NK-92 treated with Interleukin-12 subunit alpha and Interleukin-12 subunit beta, amount 100 ng/mL, for 24 hours (cell line): ENCODE results near the gene ZNF268.

Experiments used
- DNase-seq: peaks from one replicate; lab custom pipeline; 2025; lab: John Stamatoyannopoulos, UW

ZNF268 gene

GRCh38 chr12:133181238-133181959 is at the start of gene ZNF268:
ZNF268 (plus strand) TSS chr12:133181495; CDS start chr12:133181998, 503 bp downstream.
- DNase-seq, result no peak

GRCh38 chr12:133135747-133136146 is 45.5 kb upstream of the ZNF268 start:
- DNase-seq, result no peak

GRCh38 chr12:133145981-133146380 is 35.3 kb upstream of the ZNF268 start:
- no peak for DNase-seq

- no peak for DNase-seq
Measured at GRCh38 chr12:133156125-133156690, 25.1 kb upstream of the ZNF268 start.

GRCh38 chr12:133165776-133166175 is 15.5 kb upstream of the ZNF268 start:
- DNase-seq, result no peak

GRCh38 chr12:133172491-133172890 is 8.8 kb upstream of the ZNF268 start:
- no peak for DNase-seq

GRCh38 chr12:133174901-133175300 is 6.4 kb upstream of the ZNF268 start:
- no peak for DNase-seq

- no peak for DNase-seq
Measured at GRCh38 chr12:133180669-133181068, 626 bp upstream of the ZNF268 start.

GRCh38 chr12:133190176-133190575 is 8.9 kb downstream of the ZNF268 start:
- no peak for DNase-seq

- no peak for DNase-seq
Measured at GRCh38 chr12:133192847-133193246, 11.6 kb downstream of the ZNF268 start.

- DNase-seq, result no peak
Measured at GRCh38 chr12:133201888-133202287, 20.6 kb downstream of the ZNF268 start.

- no peak for DNase-seq
Measured at GRCh38 chr12:133202493-133203343, 21.4 kb downstream of the ZNF268 start.

- no peak for DNase-seq
Measured at GRCh38 chr12:133203344-133204263, 22.3 kb downstream of the ZNF268 start.

- DNase-seq, result no peak
Measured at GRCh38 chr12:133204264-133204603, 22.9 kb downstream of the ZNF268 start.

- DNase-seq, result no peak
Measured at GRCh38 chr12:133206390-133206789, 25.1 kb downstream of the ZNF268 start.

GRCh38 chr12:133215724-133216123 is 34.4 kb downstream of the ZNF268 start:
- no peak for DNase-seq

- DNase-seq, result no peak
Measured at GRCh38 chr12:133217219-133217618, 35.9 kb downstream of the ZNF268 start.

GRCh38 chr12:133220521-133220920 is 39.2 kb downstream of the ZNF268 start:
- DNase-seq, result no peak

GRCh38 chr12:133221241-133221640 is 39.9 kb downstream of the ZNF268 start:
- no peak for DNase-seq

- no peak for DNase-seq
Measured at GRCh38 chr12:133222211-133222610, 40.9 kb downstream of the ZNF268 start.

GRCh38 chr12:133225527-133225926 is 44.2 kb downstream of the ZNF268 start:
- no peak for DNase-seq

GRCh38 chr12:133226690-133227089 is 45.4 kb downstream of the ZNF268 start:
- DNase-seq, result no peak
